Kidney (tissue), 14 donors: ENCODE results near the gene FBXO28. TPM values are rescaled to one million over a fixed set of nuclear protein-coding genes. Genes with fewer than 3 reads are reported as not detected.

Experiments
- DNase-seq, 5 donors: peaks; one replicate each; pipeline ENCODE4 v3.0.0-alpha.2; 2013 to 2020
- FAIRE-seq: peaks from 2 replicates; lab custom pipeline; 2012; peaks lifted over from hg19 to GRCh38; lab: Jason Lieb, UNC
- H3K27ac ChIP-seq, 2 donors: one replicate each; pipeline ENCODE4 v1.7.0; 2013; ENCODE audit warnings: low read depth in 2 of 2, low read length in 2 of 2, inconsistent platforms in 1 of 2
- H3K27me3 ChIP-seq: one replicate; pipeline ENCODE4 v1.7.1; 2013; ENCODE audit warnings: low read length, inconsistent platforms; ENCODE audit not compliant: control insufficient read depth, insufficient read depth
- H3K36me3 ChIP-seq, 3 donors: one replicate each; pipeline versions ENCODE4 v1.7.0 to v1.7.1; 2013; ENCODE audit warnings: low read length in 3 of 3, control low read depth in 1 of 3, inconsistent platforms in 1 of 3; ENCODE audit not compliant: insufficient read depth in 3 of 3, control insufficient read depth in 2 of 3
- H3K4me1 ChIP-seq, 3 donors: one replicate each; pipeline versions ENCODE4 v1.7.0 to v1.7.1; 2013; ENCODE audit warnings: low read length in 3 of 3, inconsistent platforms in 1 of 3, low read depth in 1 of 3; ENCODE audit not compliant: control insufficient read depth in 2 of 3, insufficient read depth in 2 of 3
- H3K4me3 ChIP-seq, 3 donors: one replicate each; pipeline versions ENCODE4 v1.7.0 to v1.8.1; 2013; ENCODE audit warnings: low read length in 3 of 3, control low read depth in 1 of 3, inconsistent platforms in 1 of 3
- H3K9ac ChIP-seq, 3 donors: one replicate each; pipeline versions ENCODE4 v1.7.0 to v1.7.1; 2013; ENCODE audit warnings: low read length in 3 of 3, control low read depth in 1 of 3, inconsistent platforms in 1 of 3
- H3K9me3 ChIP-seq, 3 donors: one replicate each; pipeline versions ENCODE4 v1.7.0 to v1.7.1; 2013; ENCODE audit warnings: low read length in 3 of 3, control low read depth in 1 of 3, inconsistent platforms in 1 of 3; ENCODE audit not compliant: control insufficient read depth in 2 of 3, insufficient read depth in 1 of 3
- intact Hi-C: fragments of 100-400 bp; cut with DNase I; formaldehyde crosslinking; loops from one replicate; pipeline ENCODE4 v1.11.1; 2022
- polyA plus RNA-seq: library from polyadenylated mRNA; stranded (reverse); fragments of 350-450 nt; fragmentation: Illumina TruSeq; extraction: RNeasy Lipid Tissue Mini Kit (QIAGEN cat#74804); gene quantifications from one replicate; pipeline ENCODE4 v1.2.3, GENCODE V29; 2014; ENCODE audit warnings: low read depth, low replicate concordance; ENCODE audit not compliant: insufficient read depth
- total RNA-seq: library from RNA; stranded (reverse); fragmentation: NEBNext Ultra II Directional; extraction: Animal tissue kit (Norgen Biotek cat#: 25700); gene quantifications from one replicate; pipeline ENCODE4 v1.2.1, GENCODE V29; 2021
- TF ChIP-seq, protein P1 (sequence below): IDR thresholded peaks from 3 replicates; pipeline ENCODE4 v1.5.1; 2012; ENCODE audit warnings: mild to moderate bottlenecking, moderate library complexity, borderline replicate concordance; ENCODE audit not compliant: insufficient read depth; ENCODE audit errors: extremely low read depth
- donor health status: control.
- donor health status: control.
- donor health status: control.
- donor health status: control.
- donor health status: control.
- donor health status: DM: yes; HTN: yes; CAD: no.
- donor health status: Normal renal cell carcinoma (clear cell type).

The FBXO28 gene
- total and polyA plus RNA-seq, 2 donors from 2014 or later: 8.8 to 31.4 TPM

DNA sequence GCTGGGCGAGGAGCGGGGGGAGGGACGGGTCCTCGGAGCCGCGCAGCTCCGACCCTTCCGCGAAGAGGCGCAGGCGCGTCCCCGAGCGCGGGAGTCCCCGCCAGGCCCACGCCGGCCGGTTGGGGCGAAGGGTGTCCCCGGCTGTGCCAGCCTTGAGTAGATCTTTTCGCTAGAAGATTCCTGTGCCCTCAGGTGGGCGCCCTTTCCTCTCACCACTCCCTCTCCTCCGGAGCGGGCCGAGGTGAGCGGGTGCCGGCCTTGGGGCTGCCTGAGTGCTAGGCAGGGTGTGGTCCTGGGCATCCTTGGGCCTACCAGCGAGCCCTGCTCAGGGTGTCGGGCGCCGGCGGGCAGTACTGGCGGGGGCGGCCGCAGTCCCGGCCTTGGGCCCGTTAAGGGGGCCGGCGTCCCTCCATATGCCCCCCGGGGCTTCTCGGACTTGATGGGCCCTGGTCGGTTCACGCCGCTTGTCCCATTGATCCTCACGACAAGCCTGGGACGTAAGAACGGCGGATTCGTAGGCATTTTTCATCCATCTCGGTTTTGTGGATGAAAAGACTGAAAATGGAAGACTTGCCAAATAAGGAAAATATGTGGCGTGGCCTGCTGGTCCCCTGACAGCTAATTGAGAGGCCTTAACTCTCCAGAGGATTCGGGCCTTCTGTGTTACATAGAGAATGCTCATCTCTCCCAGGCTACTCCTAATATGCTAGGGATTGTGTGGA lies 69.8 kb downstream of the FBXO28 start:
- Histone ChIP-seq H3K36me3 (no peaks in the 10 kb centered on the region), H3K27ac (peak overlapping the region; percentile 88 to 94), H3K27me3 (no peaks in the 10 kb centered on the region), H3K4me1 (peaks cover 0 to 5% (median 4%) of the 10 kb centered on the region in 3 donors), H3K9ac (peak overlapping the region; percentile 30 to 87 (median 76)), H3K9me3 (no peaks in the 10 kb centered on the region), H3K4me3 (peak overlapping the region; percentile 68 to 74 (median 73))
- TF ChIP-seq, protein P1, sequence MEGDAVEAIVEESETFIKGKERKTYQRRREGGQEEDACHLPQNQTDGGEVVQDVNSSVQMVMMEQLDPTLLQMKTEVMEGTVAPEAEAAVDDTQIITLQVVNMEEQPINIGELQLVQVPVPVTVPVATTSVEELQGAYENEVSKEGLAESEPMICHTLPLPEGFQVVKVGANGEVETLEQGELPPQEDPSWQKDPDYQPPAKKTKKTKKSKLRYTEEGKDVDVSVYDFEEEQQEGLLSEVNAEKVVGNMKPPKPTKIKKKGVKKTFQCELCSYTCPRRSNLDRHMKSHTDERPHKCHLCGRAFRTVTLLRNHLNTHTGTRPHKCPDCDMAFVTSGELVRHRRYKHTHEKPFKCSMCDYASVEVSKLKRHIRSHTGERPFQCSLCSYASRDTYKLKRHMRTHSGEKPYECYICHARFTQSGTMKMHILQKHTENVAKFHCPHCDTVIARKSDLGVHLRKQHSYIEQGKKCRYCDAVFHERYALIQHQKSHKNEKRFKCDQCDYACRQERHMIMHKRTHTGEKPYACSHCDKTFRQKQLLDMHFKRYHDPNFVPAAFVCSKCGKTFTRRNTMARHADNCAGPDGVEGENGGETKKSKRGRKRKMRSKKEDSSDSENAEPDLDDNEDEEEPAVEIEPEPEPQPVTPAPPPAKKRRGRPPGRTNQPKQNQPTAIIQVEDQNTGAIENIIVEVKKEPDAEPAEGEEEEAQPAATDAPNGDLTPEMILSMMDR: no peak
- peak; percentile 69 to 90 (median 78) for DNase-seq
- FAIRE-seq: no peak
- intact Hi-C loops: no loop called here

DNA sequence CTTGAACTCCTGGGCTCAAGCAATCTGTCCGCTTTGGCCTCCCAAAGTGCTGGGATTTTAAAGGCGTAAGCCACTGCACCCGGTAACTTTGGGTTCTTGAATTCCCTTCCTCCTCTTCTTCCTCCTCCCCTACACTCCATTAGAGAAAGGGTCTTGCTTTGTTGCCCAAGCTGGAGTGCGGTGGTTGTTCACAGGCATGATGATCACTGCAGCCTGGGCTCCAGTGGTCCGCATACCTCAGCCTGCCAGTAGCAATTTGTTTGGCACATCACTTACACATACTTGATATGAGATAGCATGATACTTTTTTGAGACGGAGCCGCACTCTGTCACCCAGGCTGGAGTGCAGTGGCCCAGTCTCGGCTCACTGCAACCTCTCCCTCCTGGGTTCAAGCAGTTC lies 71.3 kb downstream of the FBXO28 start:
- Histone ChIP-seq H3K27ac (no peak overlapping the region), H3K9ac (no peak overlapping the region), H3K27me3 (no peaks in the 10 kb centered on the region), H3K4me3 (no peak overlapping the region), H3K36me3 (peaks cover 0 to 2% (median 0%) of the 10 kb centered on the region in 3 donors), H3K9me3 (no peaks in the 10 kb centered on the region), H3K4me1 (peaks cover 0 to 5% (median 4%) of the 10 kb centered on the region in 3 donors)
- DNase-seq: no peak
- no peak for FAIRE-seq
- intact Hi-C loops: no loop called here
- TF ChIP-seq, protein P1: no peak

DNA sequence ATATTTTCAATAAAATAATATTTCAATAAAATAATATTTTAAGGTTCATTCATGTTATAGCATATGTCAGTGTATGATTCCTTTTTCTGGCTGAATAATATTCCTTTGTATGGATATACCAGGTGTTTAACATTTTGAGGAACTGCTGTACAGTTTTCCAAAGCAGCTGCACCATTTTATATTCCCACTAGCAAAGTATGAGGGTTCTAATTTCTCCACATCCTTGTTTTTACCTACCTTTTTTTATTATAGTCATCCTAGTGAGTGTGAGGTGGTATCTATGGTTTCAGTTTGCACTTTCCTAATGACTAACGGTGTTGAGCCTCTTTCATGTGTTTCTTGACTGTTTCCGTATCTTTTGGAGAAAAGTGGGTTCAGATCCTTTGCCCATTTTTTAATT lies 74.4 kb downstream of the FBXO28 start:
- Histone ChIP-seq H3K27me3 (no peaks in the 10 kb centered on the region), H3K9ac (no peak overlapping the region), H3K9me3 (no peaks in the 10 kb centered on the region), H3K27ac (no peak overlapping the region), H3K4me3 (no peak overlapping the region), H3K36me3 (peaks cover 0 to 6% (median 2%) of the 10 kb centered on the region in 3 donors), H3K4me1 (peaks cover 0 to 5% (median 4%) of the 10 kb centered on the region in 3 donors)
- intact Hi-C loops: no loop called here
- TF ChIP-seq, protein P1: no peak
- FAIRE-seq (no peak), DNase-seq (no peak)
